Stimulated activated CD4-positive, alpha-beta T cell treated with anti-CD3 and anti-CD28 coated beads, TNF-alpha, amount 100 ng/mL, for 1 hour (primary cell): ENCODE measurements around the gene CALD1.

Experiments
- DNase-seq, 3 donors: peaks; one replicate each; pipeline ENCODE4 v3.0.0-alpha.2; 2020; ENCODE audit warnings: low read depth in 3 of 3, low spot score in 1 of 3

Gene CALD1

GRCh38 chr7:134922720-134923704, 143.6 kb downstream of the CALD1 start:
- no peak for DNase-seq

GRCh38 chr7:134925766-134926165, 146.3 kb downstream of the CALD1 start:
- DNase-seq = no peak

- no peak for DNase-seq
Observed at GRCh38 chr7:134926396-134926795, 147.0 kb downstream of the CALD1 start.

- DNase-seq = no peak
Observed at GRCh38 chr7:134927076-134927475, 147.6 kb downstream of the CALD1 start.

GRCh38 chr7:134927723-134928122, 148.3 kb downstream of the CALD1 start:
- DNase-seq = no peak

- DNase-seq = no peak
Observed at GRCh38 chr7:134928554-134928953, 149.1 kb downstream of the CALD1 start.

- DNase-seq = no peak
Observed at GRCh38 chr7:134931487-134931886, 152.1 kb downstream of the CALD1 start.

- DNase-seq = no peak
Observed at GRCh38 chr7:134932707-134933370, 153.4 kb downstream of the CALD1 start.

- DNase-seq = no peak
Observed at GRCh38 chr7:134933460-134934068, 154.1 kb downstream of the CALD1 start.

- DNase-seq = no peak
Observed at GRCh38 chr7:134935701-134936100, 156.3 kb downstream of the CALD1 start.

GRCh38 chr7:134936893-134937510, 157.6 kb downstream of the CALD1 start:
- DNase-seq = no peak

GRCh38 chr7:134938141-134938540, 158.7 kb downstream of the CALD1 start:
- no peak for DNase-seq

GRCh38 chr7:134939136-134939535, 159.7 kb downstream of the CALD1 start:
- DNase-seq = no peak

- no peak for DNase-seq
Observed at GRCh38 chr7:134940729-134941128, 161.3 kb downstream of the CALD1 start.

GRCh38 chr7:134941185-134941900, 161.9 kb downstream of the CALD1 start:
- DNase-seq = no peak

- no peak for DNase-seq
Observed at GRCh38 chr7:134941952-134942351, 162.5 kb downstream of the CALD1 start.

GRCh38 chr7:134942690-134943466, 163.4 kb downstream of the CALD1 start:
- DNase-seq = no peak

GRCh38 chr7:134943785-134944400, 164.5 kb downstream of the CALD1 start:
- DNase-seq = no peak

- no peak for DNase-seq
Observed at GRCh38 chr7:134945691-134946090, 166.3 kb downstream of the CALD1 start.

GRCh38 chr7:134946260-134946659, 166.8 kb downstream of the CALD1 start:
- no peak for DNase-seq
